GM23248 (cell line): Measurements from ENCODE around the gene INO80. TPM values are rescaled to one million over a fixed set of nuclear protein-coding genes. Genes with fewer than 3 reads are reported as not detected.

Experiments
- DNase-seq: peaks from one replicate; pipeline ENCODE4 v3.0.0-alpha.2; 2015
- H2AFZ ChIP-seq: fragments of 200-600 bp; sonication (generic); 2 replicates; pipeline ENCODE4 v1.6.1; 2016; ENCODE audit warnings: antibody characterized with exemption
- H3F3A ChIP-seq: fragments of 200-600 bp; sonication (generic); 2 replicates; pipeline ENCODE4 v1.6.1; 2016; ENCODE audit warnings: mild to moderate bottlenecking, antibody characterized with exemption, mixed run types; ENCODE audit not compliant: insufficient read depth
- H3K27ac ChIP-seq: fragments of 200-600 bp; sonication (generic); 2 replicates; pipeline ENCODE4 v1.5.1; 2016; ENCODE audit warnings: mild to moderate bottlenecking
- H3K27me3 ChIP-seq: fragments of 200-600 bp; sonication (generic); replicated peaks from 2 replicates; pipeline ENCODE4 v1.6.1; 2016; ENCODE audit warnings: mild to moderate bottlenecking; ENCODE audit not compliant: insufficient read depth
- H3K36me3 ChIP-seq: fragments of 200-600 bp; sonication (generic); 2 replicates; pipeline ENCODE4 v1.6.1; 2016; ENCODE audit warnings: low read depth, mild to moderate bottlenecking
- H3K4me1 ChIP-seq: fragments of 200-600 bp; sonication (generic); 2 replicates; pipeline ENCODE4 v1.6.1; 2016; ENCODE audit warnings: mild to moderate bottlenecking; ENCODE audit not compliant: insufficient read depth
- H3K4me2 ChIP-seq: fragments of 200-600 bp; sonication (generic); one replicate; pipeline ENCODE4 v1.6.1; 2016; ENCODE audit warnings: mild to moderate bottlenecking; ENCODE audit not compliant: unreplicated experiment
- H3K4me3 ChIP-seq: fragments of 200-600 bp; sonication (generic); 2 replicates; pipeline ENCODE4 v1.5.1; 2016; ENCODE audit warnings: mild to moderate bottlenecking
- H3K79me2 ChIP-seq: fragments of 200-600 bp; sonication (generic); 2 replicates; pipeline ENCODE4 v1.6.1; 2016; ENCODE audit warnings: mild to moderate bottlenecking; ENCODE audit not compliant: insufficient read depth
- H3K9ac ChIP-seq: fragments of 200-600 bp; sonication (generic); 2 replicates; pipeline ENCODE4 v1.6.1; 2016; ENCODE audit warnings: mild to moderate bottlenecking
- H3K9me2 ChIP-seq: fragments of 200-600 bp; sonication (generic); 2 replicates; pipeline ENCODE4 v1.6.1; 2016; ENCODE audit warnings: mixed run types, mild to moderate bottlenecking, moderate library complexity; ENCODE audit not compliant: insufficient read depth
- H3K9me3 ChIP-seq: fragments of 200-600 bp; sonication (generic); one replicate; pipeline ENCODE4 v1.6.1; 2017; ENCODE audit warnings: low read depth
- H4K20me1 ChIP-seq: fragments of 200-600 bp; sonication (generic); 2 replicates; pipeline ENCODE4 v1.6.0; 2016; ENCODE audit not compliant: insufficient read depth
- EZH2 ChIP-seq: fragments of 200-600 bp; sonication (generic); IDR thresholded peaks from 2 replicates; pipeline ENCODE4 v1.6.1; 2018; ENCODE audit warnings: antibody characterized with exemption, mild to moderate bottlenecking; ENCODE audit not compliant: insufficient read depth, poor library complexity, severe bottlenecking
- EZH2phosphoT487 ChIP-seq: fragments of 200-600 bp; sonication (generic); IDR thresholded peaks from 2 replicates; pipeline ENCODE4 v1.6.1; 2018; ENCODE audit warnings: antibody characterized with exemption, moderate library complexity, mild to moderate bottlenecking, low read depth; ENCODE audit not compliant: insufficient read depth
- WGBS, 2 experiments: methylation state at CpG; one replicate each; pipeline ENCODE4 v1.1.6; 2015 to 2017; ENCODE audit warnings: low lambda C conversion rate in 2 of 2, low coverage in 1 of 2; ENCODE audit errors: missing lambda C conversion rate in 2 of 2; 5-methylcytosine and 5-hydroxymethylcytosine counted together
- in situ Hi-C: fragments of 300-500 bp; cut with MboI; formaldehyde crosslinking; loops from 2 replicates; pipeline ENCODE4 v1.15.0; 2020
- polyA plus RNA-seq: library from polyadenylated mRNA; unstranded; fragments of >200 nt; fragmentation: Nextera tagmentation; extraction: Ambion mirVana; gene quantifications from 2 replicates; pipeline ENCODE4 v1.2.1, GENCODE V29; 2016
- total RNA-seq: library from RNA; depleted of rRNA; stranded (reverse); fragments of >200 nt; shearing (Covaris generic); gene quantifications from 2 replicates; pipeline ENCODE4 v1.2.3, GENCODE V29; 2014

The INO80 gene
- total and polyA plus RNA-seq, 2 experiments from 2014 or later, result 5.3 to 25.9 TPM

GRCh38 chr15:41104234-41104633 is 11.8 kb downstream of the INO80 start:
- Histone ChIP-seq H2AFZ (no peak overlapping the region), H3K79me2 (peaks cover 98% of the 10 kb centered on the region), H3K9me3 (no peaks in the 10 kb centered on the region), H3K9ac (peak overlapping the region; percentile 2; the same call in 1 of the 2 replicates), H3K36me3 (no peaks in the 10 kb centered on the region), H3K27ac (peak overlapping the region; percentile 63), H3K4me2 (peak overlapping the region; percentile 53), H4K20me1 (no peaks in the 10 kb centered on the region; the same call in 1 of the 2 replicates), H3K4me1 (peaks cover 37% of the 10 kb centered on the region), H3K9me2 (no peaks in the 10 kb centered on the region), H3K4me3 (no peak overlapping the region), H3F3A (peaks cover 19% of the 10 kb centered on the region), H3K27me3 (no peaks in the 10 kb centered on the region)
- WGBS, 2 experiments, result 49 to 53% methylated on average over 2 of the region's 2 CpGs
- in situ Hi-C loops, result no loop called here
- TF ChIP-seq EZH2phosphoT487, result no peak
- DNase-seq, result peak; percentile 84

GRCh38 chr15:41102854-41103253 is 13.2 kb downstream of the INO80 start:
- Histone ChIP-seq H3K4me1 (peaks cover 37% of the 10 kb centered on the region), H2AFZ (no peak overlapping the region), H4K20me1 (no peaks in the 10 kb centered on the region; the same call in 1 of the 2 replicates), H3F3A (peaks cover 19% of the 10 kb centered on the region), H3K27me3 (no peaks in the 10 kb centered on the region), H3K27ac (no peak overlapping the region), H3K4me2 (no peak overlapping the region), H3K36me3 (no peaks in the 10 kb centered on the region; the same call in 1 of the 2 replicates), H3K9me3 (no peaks in the 10 kb centered on the region), H3K79me2 (peaks cover 98% of the 10 kb centered on the region), H3K4me3 (no peak overlapping the region), H3K9ac (no peak overlapping the region), H3K9me2 (no peaks in the 10 kb centered on the region)
- peak; percentile 26 for DNase-seq
- TF ChIP-seq EZH2phosphoT487, result no peak
- no peak for TF ChIP-seq EZH2
- WGBS, 2 experiments, result 95 to 99% methylated on average over 2 of the region's 2 CpGs
- in situ Hi-C loops, result no loop called here

GRCh38 chr15:41096178-41096577 is 19.9 kb downstream of the INO80 start:
- no peaks in the 10 kb centered on the region for H3K4me1 ChIP-seq
- in situ Hi-C loops, result no loop called here
- H4K20me1 ChIP-seq, result no peaks in the 10 kb centered on the region
- no peak overlapping the region for H3K27ac ChIP-seq
- no peak overlapping the region for H3K9ac ChIP-seq
- no peaks in the 10 kb centered on the region for H3F3A ChIP-seq
- TF ChIP-seq EZH2phosphoT487 (no peak), EZH2 (no peak)
- H3K9me2 ChIP-seq, result no peaks in the 10 kb centered on the region
- H3K9me3 ChIP-seq, result no peaks in the 10 kb centered on the region
- H3K79me2 ChIP-seq, result peaks cover 73% of the 10 kb centered on the region
- DNase-seq, result no peak
- no peaks in the 10 kb centered on the region for H3K27me3 ChIP-seq
- WGBS, 2 experiments, result 94% methylated on average over 6 of the region's 6 CpGs
- no peak overlapping the region for H3K4me3 ChIP-seq
- no peak overlapping the region for H2AFZ ChIP-seq
- no peak overlapping the region for H3K4me2 ChIP-seq
- peaks cover 48% of the 10 kb centered on the region for H3K36me3 ChIP-seq

- Histone ChIP-seq H3K27me3 (no peaks in the 10 kb centered on the region), H3K79me2 (peaks cover 19% of the 10 kb centered on the region; the same call in 1 of the 2 replicates), H3K9me3 (no peaks in the 10 kb centered on the region), H3K9me2 (no peaks in the 10 kb centered on the region), H3K4me3 (no peak overlapping the region), H3F3A (no peaks in the 10 kb centered on the region), H2AFZ (no peak overlapping the region), H4K20me1 (no peaks in the 10 kb centered on the region), H3K27ac (no peak overlapping the region), H3K4me2 (no peak overlapping the region), H3K9ac (no peak overlapping the region), H3K4me1 (no peaks in the 10 kb centered on the region), H3K36me3 (peaks cover 65% of the 10 kb centered on the region)
- in situ Hi-C loops, result no loop called here
- no peak for DNase-seq
- TF ChIP-seq EZH2phosphoT487 (no peak), EZH2 (no peak)
- 96 to 98% methylated on average over 3 of the region's 3 CpGs for WGBS, 2 experiments
Measured at GRCh38 chr15:41085029-41085428, 31.1 kb downstream of the INO80 start.

GRCh38 chr15:41080144-41080543 is 35.9 kb downstream of the INO80 start:
- 83 to 96% methylated on average over 1 of the region's 1 CpG for WGBS, 2 experiments
- peaks cover 72% of the 10 kb centered on the region for H3K36me3 ChIP-seq

More at GRCh38 chr15:41080144-41080543, 35.9 kb downstream of the INO80 start:
- H3F3A ChIP-seq, result no peaks in the 10 kb centered on the region
- no peaks in the 10 kb centered on the region for H3K9me3 ChIP-seq
- in situ Hi-C loops, result no loop called here
- no peak overlapping the region for H3K4me3 ChIP-seq
- H2AFZ ChIP-seq, result no peak overlapping the region
- H3K9ac ChIP-seq, result no peak overlapping the region
- H3K27ac ChIP-seq, result no peak overlapping the region
- H4K20me1 ChIP-seq, result no peaks in the 10 kb centered on the region
- peaks cover 28% of the 10 kb centered on the region for H3K79me2 ChIP-seq
- no peak for TF ChIP-seq EZH2
- no peak for TF ChIP-seq EZH2phosphoT487
- H3K4me1 ChIP-seq, result no peaks in the 10 kb centered on the region
- DNase-seq, result no peak
- no peaks in the 10 kb centered on the region for H3K9me2 ChIP-seq
- no peak overlapping the region for H3K4me2 ChIP-seq
- H3K27me3 ChIP-seq, result no peaks in the 10 kb centered on the region
